HEK293T (cell line): ENCODE measurements around the gene PTPN12.

Source experiments
- ARNT ChIP-seq: fragments of 450-650 bp; IDR thresholded peaks from 2 replicates; pipeline ENCODE4 v1.6.1; 2017; ENCODE audit warnings: mild to moderate bottlenecking
- BHLHE40 ChIP-seq: fragments of 450-650 bp; IDR thresholded peaks from 2 replicates; pipeline ENCODE4 v1.6.1; 2016; ENCODE audit warnings: mild to moderate bottlenecking, moderate library complexity, borderline replicate concordance
- ELF4 ChIP-seq: fragments of 450-650 bp; IDR thresholded peaks from 2 replicates; pipeline ENCODE4 v1.6.1; 2017; ENCODE audit warnings: antibody characterized with exemption
- FOXA1 ChIP-seq: fragments of 450-650 bp; IDR thresholded peaks from 2 replicates; pipeline ENCODE4 v1.6.1; 2016; ENCODE audit warnings: mild to moderate bottlenecking
- FOXM1 ChIP-seq: fragments of 450-650 bp; IDR thresholded peaks from 2 replicates; pipeline ENCODE4 v1.6.1; 2017; ENCODE audit warnings: mild to moderate bottlenecking, borderline replicate concordance
- TF ChIP-seq, protein P1 (sequence below): fragments of 450-650 bp; IDR thresholded peaks from 2 replicates; pipeline ENCODE4 v1.6.1; 2016

DNA sequence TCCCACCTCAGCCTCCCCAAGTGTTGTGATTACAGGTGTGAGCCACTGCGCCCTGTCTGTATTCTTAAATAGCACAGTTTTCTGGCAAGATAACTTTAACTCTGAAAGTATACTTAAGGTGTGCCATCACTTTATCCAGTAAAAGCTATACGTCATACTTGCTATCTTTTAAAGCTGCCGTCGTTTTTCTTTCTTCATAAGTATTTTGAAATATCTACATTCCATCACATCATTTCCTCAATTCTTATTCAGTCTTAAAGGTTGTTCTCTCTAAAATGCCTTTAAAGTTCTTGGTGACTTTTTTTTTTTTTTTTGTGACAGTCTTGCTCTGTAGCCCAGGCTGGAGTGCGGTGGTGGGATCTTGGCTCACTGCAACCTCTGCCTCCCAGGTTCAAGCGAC lies 34.7 kb downstream of the PTPN12 start:
- no peak for TF ChIP-seq ARNT
- TF ChIP-seq FOXM1, result no peak
- TF ChIP-seq, protein P1, sequence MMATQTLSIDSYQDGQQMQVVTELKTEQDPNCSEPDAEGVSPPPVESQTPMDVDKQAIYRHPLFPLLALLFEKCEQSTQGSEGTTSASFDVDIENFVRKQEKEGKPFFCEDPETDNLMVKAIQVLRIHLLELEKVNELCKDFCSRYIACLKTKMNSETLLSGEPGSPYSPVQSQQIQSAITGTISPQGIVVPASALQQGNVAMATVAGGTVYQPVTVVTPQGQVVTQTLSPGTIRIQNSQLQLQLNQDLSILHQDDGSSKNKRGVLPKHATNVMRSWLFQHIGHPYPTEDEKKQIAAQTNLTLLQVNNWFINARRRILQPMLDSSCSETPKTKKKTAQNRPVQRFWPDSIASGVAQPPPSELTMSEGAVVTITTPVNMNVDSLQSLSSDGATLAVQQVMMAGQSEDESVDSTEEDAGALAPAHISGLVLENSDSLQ, result no peak
- TF ChIP-seq FOXA1, result no peak
- no peak for TF ChIP-seq ELF4
- no peak for TF ChIP-seq BHLHE40
